Tibial nerve (tissue), 4 donors: ENCODE measurements around the gene MUC16. TPM values are rescaled to one million over a fixed set of nuclear protein-coding genes. Genes with fewer than 3 reads are reported as not detected.

Experiments
- DNase-seq, 2 donors: peaks; one replicate each; pipeline ENCODE4 v3.0.0-alpha.2; 2019; ENCODE audit warnings: low spot score in 2 of 2
- H3K27ac ChIP-seq, 4 donors: fragments of 200-600 bp; sonication (generic) in 3 of 4; one replicate each; pipeline ENCODE4 v1.5.1; 2017 to 2019; ENCODE audit warnings: mild to moderate bottlenecking in 1 of 4
- H3K27me3 ChIP-seq, 2 donors: fragments of 200-600 bp; sonication (generic) in 1 of 2; one replicate each; pipeline versions ENCODE4 v1.5.1 to v1.6.0; 2017 to 2019
- H3K36me3 ChIP-seq, 3 donors: fragments of 200-600 bp; sonication (generic); one replicate each; pipeline ENCODE4 v1.5.1; 2018 to 2019
- H3K4me1 ChIP-seq, 4 donors: fragments of 200-600 bp; sonication (generic) in 3 of 4; one replicate each; pipeline ENCODE4 v1.5.1; 2017 to 2019
- H3K4me3 ChIP-seq, 4 donors: fragments of 200-600 bp; sonication (generic) in 3 of 4; one replicate each; pipeline ENCODE4 v1.5.1; 2017 to 2019; ENCODE audit warnings: mild to moderate bottlenecking in 1 of 4, moderate library complexity in 1 of 4
- H3K9me3 ChIP-seq, 4 donors: fragments of 200-600 bp; sonication (generic) in 3 of 4; one replicate each; pipeline ENCODE4 v1.5.1; 2017 to 2019
- CTCF ChIP-seq, 5 experiments: fragments of 200-600 bp in 3 of 5; fragments of 450-650 bp in 2 of 5; sonication (generic) in 3 of 5; IDR thresholded peaks; one replicate each; pipeline ENCODE4 v1.5.1; 2016 to 2019; ENCODE audit warnings: antibody characterized with exemption in 5 of 5, mild to moderate bottlenecking in 3 of 5, moderate library complexity in 2 of 5
- EP300 ChIP-seq, 2 donors: sonication (generic); formaldehyde crosslinking; IDR thresholded peaks; one replicate each; pipeline ENCODE4 v1.6.1; 2017; ENCODE audit warnings: antibody characterized with exemption in 2 of 2, mild to moderate bottlenecking in 1 of 2
- POLR2A ChIP-seq, 2 donors: fragments of 450-650 bp; IDR thresholded peaks; one replicate each; pipeline ENCODE4 v1.6.1; 2017; ENCODE audit warnings: antibody characterized with exemption in 2 of 2, mild to moderate bottlenecking in 2 of 2, moderate library complexity in 2 of 2
- WGBS, 2 donors: methylation state at CpG; one replicate each; pipeline ENCODE4 v1.1.5; 2018; 5-methylcytosine and 5-hydroxymethylcytosine counted together
- total RNA-seq, 4 donors: library from RNA; depleted of rRNA; stranded (reverse); fragments of >200 nt; gene quantifications; one replicate each; pipeline ENCODE4 v1.1.0, GENCODE V29; 2016

MUC16 gene
- total RNA-seq, 4 donors from 2014 or later: under 0.01 to 0.21 (median under 0.01) TPM; not detected in 1

- 84 to 94% methylated on average over 8 of the region's 8 CpGs for WGBS, 2 donors
- no peak for TF ChIP-seq POLR2A (IDR thresholded peaks at IDR 0.05)
- TF ChIP-seq CTCF (IDR thresholded peaks at IDR 0.05): no peak
- no peak for TF ChIP-seq EP300 (IDR thresholded peaks at IDR 0.05)
- DNase-seq: no peak
- Histone ChIP-seq H3K36me3 (no peaks in the 10 kb centered on the region), H3K4me3 (no peak overlapping the region), H3K9me3 (no peaks in the 10 kb centered on the region), H3K4me1 (no peaks in the 10 kb centered on the region), H3K27me3 (no peaks in the 10 kb centered on the region), H3K27ac (no peak overlapping the region)
These were observed 30.8 kb upstream of the MUC16 start for GRCh38 chr19:9041023-9041422.

- Histone ChIP-seq H3K4me1 (no peaks in the 10 kb centered on the region), H3K4me3 (no peak overlapping the region), H3K27ac (no peak overlapping the region), H3K36me3 (no peaks in the 10 kb centered on the region), H3K9me3 (no peaks in the 10 kb centered on the region), H3K27me3 (no peaks in the 10 kb centered on the region)
- WGBS, 2 donors: 68% methylated on average over 9 of the region's 9 CpGs
- TF ChIP-seq EP300 (IDR thresholded peaks at IDR 0.05) (no peak), CTCF (IDR thresholded peaks at IDR 0.05) (no peak), POLR2A (IDR thresholded peaks at IDR 0.05) (no peak)
- no peak for DNase-seq
These were observed 29.9 kb upstream of the MUC16 start for GRCh38 chr19:9040131-9040530.

- WGBS, 2 donors: 72 to 73% methylated on average over 5 of the region's 5 CpGs
- no peaks in the 10 kb centered on the region for H3K27me3 ChIP-seq
- no peak overlapping the region for H3K4me3 ChIP-seq
- no peaks in the 10 kb centered on the region for H3K36me3 ChIP-seq
- H3K9me3 ChIP-seq: no peaks in the 10 kb centered on the region
- no peaks in the 10 kb centered on the region for H3K4me1 ChIP-seq
- no peak overlapping the region for H3K27ac ChIP-seq
- TF ChIP-seq EP300 (IDR thresholded peaks at IDR 0.05) (no peak), POLR2A (IDR thresholded peaks at IDR 0.05) (no peak), CTCF (IDR thresholded peaks at IDR 0.05) (no peak)
- DNase-seq: no peak
These were observed 29.5 kb upstream of the MUC16 start for GRCh38 chr19:9039728-9040127.

- no peak for DNase-seq
- TF ChIP-seq CTCF (IDR thresholded peaks at IDR 0.05) (no peak), EP300 (IDR thresholded peaks at IDR 0.05) (no peak), POLR2A (IDR thresholded peaks at IDR 0.05) (no peak)
- no peaks in the 10 kb centered on the region for H3K4me1 ChIP-seq
- no peak overlapping the region for H3K27ac ChIP-seq
- 87 to 92% methylated on average over 8 of the region's 8 CpGs for WGBS, 2 donors
- no peaks in the 10 kb centered on the region for H3K36me3 ChIP-seq
- no peak overlapping the region for H3K4me3 ChIP-seq
- no peaks in the 10 kb centered on the region for H3K27me3 ChIP-seq
- H3K9me3 ChIP-seq: no peaks in the 10 kb centered on the region
These were observed 27.3 kb upstream of the MUC16 start for GRCh38 chr19:9037400-9038062.

GRCh38 chr19:9032136-9032631, 22.0 kb upstream of the MUC16 start:
- DNase-seq: no peak

More at GRCh38 chr19:9032136-9032631, 22.0 kb upstream of the MUC16 start:
- WGBS, 2 donors: 73 to 88% methylated on average over 5 of the region's 5 CpGs
- H3K4me1 ChIP-seq: no peaks in the 10 kb centered on the region
- H3K27ac ChIP-seq: no peak overlapping the region
- no peaks in the 10 kb centered on the region for H3K36me3 ChIP-seq
- no peak overlapping the region for H3K4me3 ChIP-seq
- no peaks in the 10 kb centered on the region for H3K9me3 ChIP-seq
- no peaks in the 10 kb centered on the region for H3K27me3 ChIP-seq
- TF ChIP-seq POLR2A (IDR thresholded peaks at IDR 0.05): no peak
- no peak for TF ChIP-seq EP300 (IDR thresholded peaks at IDR 0.05)
- no peak for TF ChIP-seq CTCF (IDR thresholded peaks at IDR 0.05)
